OCI-M2 (cell line): ENCODE data around the gene GAS7.

ENCODE experiments used
- DNase-seq: peaks from one replicate; lab custom pipeline; 2025; ENCODE audit not compliant: unreplicated experiment; lab: John Stamatoyannopoulos, UW

Gene GAS7

GRCh38 chr17:10172241-10172741 lies 26.1 kb downstream of the GAS7 start:
- DNase-seq, result no peak

- DNase-seq, result no peak
Observed at GRCh38 chr17:10171581-10171981, 26.8 kb downstream of the GAS7 start.

DNA sequence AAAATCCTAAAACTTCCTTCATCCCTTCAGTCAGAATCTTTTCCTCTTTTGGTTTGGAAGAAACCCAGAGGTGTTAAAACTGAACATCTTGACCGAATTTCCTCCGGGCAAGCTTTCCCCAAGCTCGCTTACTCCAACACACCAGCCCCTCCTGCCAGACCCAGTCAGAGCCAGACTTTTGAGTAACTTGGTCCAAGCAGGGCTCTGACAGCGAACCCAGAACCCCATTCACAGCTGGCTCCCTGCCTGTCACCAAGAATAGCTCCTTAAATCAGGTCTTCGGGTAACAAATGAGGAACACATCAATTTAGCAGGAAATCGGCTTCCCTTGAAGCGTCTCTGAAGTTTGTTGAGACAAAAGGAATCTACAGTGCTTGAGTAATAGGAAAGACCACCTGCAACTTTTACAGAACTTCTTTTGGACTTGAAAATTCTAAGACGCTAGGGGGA lies 27.3 kb downstream of the GAS7 start:
- DNase-seq, result no peak

- DNase-seq, result no peak
Observed at GRCh38 chr17:10170233-10170632, 28.2 kb downstream of the GAS7 start.

- DNase-seq, result no peak
Observed at GRCh38 chr17:10169290-10169689, 29.1 kb downstream of the GAS7 start.

DNA sequence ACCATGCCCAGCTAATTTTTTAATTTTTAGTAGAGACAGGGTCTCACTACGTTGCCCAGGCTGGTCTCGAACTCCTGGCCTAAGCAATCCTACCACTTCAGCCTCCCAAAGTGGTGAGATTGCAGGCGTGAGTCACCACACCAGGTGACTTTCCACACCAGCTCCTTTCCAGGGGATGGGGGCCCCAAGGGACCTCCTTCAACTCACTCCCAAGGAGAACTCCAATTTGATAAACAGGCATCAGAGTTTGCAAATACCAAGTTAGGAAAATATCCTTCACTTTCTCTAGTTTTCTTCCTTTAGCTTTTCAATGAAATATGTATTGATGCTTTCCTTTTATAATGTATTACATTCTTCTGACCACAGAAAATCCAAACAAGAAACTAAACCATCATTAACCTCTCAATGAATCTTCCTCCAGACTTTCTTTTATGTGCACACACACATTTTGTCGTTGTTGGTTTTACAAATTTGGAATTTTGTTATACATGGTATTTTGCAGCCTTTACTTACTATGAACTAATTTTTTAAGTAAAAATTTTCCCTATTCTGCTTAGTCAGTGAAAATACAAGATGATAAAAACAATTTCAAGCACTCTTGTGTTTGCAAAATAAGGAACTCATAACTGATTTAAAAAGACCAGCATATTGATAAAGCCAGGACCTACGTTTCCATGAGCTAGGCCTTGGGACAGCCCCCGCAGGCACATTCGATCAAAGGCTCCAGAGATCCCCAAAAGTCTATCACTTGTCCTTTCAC lies 32.0 kb downstream of the GAS7 start:
- no peak for DNase-seq

GRCh38 chr17:10162096-10162495 lies 36.3 kb downstream of the GAS7 start:
- DNase-seq, result no peak

GRCh38 chr17:10161386-10161785 lies 37.0 kb downstream of the GAS7 start:
- DNase-seq, result no peak

GRCh38 chr17:10156948-10157607 lies 41.3 kb downstream of the GAS7 start:
- no peak for DNase-seq

GRCh38 chr17:10156599-10156947 lies 41.8 kb downstream of the GAS7 start:
- no peak for DNase-seq

DNA sequence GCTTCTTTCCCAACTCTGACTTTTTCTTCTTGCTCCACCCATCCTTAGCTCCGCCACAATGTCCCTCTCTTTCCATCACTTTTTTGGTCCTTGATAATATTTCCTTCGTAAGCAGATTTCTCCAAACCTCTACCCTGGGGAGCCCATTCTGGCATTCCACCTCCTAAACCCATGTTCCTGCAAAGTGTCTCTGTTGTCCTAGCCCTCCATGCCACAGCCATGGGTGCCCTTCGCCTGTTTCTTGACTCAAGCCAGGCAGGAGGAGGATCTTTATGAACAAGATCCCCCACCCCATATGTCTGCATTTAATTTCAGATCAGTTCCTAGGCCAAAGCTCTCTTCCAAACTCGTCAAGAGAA lies 42.4 kb downstream of the GAS7 start:
- DNase-seq, result no peak

- no peak for DNase-seq
Observed at GRCh38 chr17:10155371-10156076, 42.9 kb downstream of the GAS7 start.

DNA sequence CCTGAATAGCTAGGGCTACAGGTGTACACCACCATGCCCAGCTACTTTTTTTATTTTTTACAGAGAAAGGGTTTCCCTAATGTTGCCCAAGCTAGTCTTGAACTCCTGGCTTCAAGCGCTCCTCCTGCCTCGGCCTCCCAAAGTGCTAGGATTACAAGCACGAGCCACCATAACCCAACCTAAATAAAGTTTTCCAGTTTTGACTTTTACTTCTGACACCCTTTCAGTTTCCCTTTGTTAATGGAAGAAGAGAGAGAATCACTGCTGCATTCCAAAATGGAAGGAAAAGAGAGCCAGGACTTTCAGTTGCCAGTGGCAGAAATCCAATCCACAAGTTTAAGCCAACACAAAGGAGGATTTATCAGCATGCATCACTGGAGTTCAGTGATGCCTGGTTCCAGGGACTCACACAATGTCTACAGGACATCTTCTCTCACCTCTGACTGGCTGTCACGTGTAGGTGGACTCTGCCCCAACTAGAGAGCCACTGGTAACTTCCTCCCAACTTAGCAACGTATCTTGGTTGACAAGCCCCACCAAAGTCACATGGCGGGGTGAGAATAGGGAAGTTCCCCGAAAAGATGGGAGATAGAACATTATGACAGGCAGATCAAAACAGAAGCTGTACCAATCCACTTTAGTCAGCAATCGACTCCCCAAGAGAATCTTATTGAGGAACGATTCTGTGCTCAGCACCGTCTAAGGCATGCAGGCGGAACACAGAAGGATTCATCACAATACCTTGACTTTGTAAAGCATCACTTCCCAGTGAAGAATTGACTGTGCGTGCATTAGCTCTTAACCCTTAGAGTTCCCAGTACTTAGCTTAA lies 46.5 kb downstream of the GAS7 start:
- DNase-seq, result no peak

- no peak for DNase-seq
Observed at GRCh38 chr17:10149573-10150399, 48.6 kb downstream of the GAS7 start.

- DNase-seq, result no peak
Observed at GRCh38 chr17:10147761-10148415, 50.5 kb downstream of the GAS7 start.

DNA sequence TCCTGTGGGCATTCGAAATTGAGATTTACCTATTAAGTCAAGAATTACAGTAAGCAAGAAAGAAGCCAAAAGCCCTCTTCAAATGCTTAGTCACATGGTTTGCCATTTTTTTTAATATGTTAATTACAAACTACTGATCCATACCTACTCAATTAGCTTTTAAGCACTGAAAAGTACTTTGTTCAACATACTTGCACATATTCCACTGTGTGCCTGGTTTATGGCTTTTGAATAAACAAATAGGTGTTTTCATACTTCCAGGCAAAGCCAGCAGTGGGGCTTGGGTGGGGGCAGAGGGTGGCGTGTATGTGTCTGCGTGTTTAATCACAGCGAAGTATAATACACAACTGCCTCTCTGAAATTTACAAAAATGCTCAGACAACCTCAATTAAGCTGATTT lies 51.4 kb downstream of the GAS7 start:
- DNase-seq, result no peak

DNA sequence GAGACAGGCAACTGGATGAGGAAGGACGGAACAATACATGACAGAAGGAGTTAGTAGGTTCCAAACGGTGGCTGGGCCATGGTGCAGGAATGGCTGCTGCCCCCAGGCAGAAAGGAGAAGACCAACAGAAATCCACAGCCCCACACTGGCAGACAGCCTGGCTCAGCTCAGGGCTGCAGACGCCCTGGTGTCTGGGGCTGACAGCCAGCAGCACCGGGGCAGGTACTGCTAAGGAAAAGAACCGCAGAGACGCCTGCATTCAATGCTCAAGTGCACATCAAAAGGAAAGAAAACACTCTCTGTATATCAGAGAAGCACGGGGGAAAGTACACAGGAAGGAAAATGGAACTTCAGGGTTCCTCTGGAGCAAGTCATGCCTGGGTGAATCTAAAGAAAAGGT lies 53.4 kb downstream of the GAS7 start:
- no peak for DNase-seq

DNA sequence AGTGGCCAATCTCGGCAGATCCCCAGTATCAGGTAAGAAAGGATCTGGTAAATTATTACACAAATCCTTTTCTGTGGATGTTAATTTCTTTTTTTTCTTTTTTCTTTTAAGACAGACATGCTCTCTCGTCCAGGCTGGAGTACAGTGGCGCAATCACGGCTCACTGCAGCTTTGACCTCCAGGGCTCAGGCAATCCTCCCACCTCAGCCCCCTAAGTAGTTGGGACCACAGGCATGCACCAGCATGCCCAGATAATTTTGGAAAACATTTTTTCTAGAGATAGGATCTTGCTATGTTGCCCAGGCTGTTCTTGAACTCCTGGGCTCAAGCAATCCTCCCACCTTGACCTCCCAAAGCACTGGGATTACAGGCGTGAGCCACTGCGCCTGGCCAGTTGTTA lies 54.0 kb downstream of the GAS7 start:
- DNase-seq, result no peak

GRCh38 chr17:10141436-10141835 lies 57.0 kb downstream of the GAS7 start:
- DNase-seq, result no peak

DNA sequence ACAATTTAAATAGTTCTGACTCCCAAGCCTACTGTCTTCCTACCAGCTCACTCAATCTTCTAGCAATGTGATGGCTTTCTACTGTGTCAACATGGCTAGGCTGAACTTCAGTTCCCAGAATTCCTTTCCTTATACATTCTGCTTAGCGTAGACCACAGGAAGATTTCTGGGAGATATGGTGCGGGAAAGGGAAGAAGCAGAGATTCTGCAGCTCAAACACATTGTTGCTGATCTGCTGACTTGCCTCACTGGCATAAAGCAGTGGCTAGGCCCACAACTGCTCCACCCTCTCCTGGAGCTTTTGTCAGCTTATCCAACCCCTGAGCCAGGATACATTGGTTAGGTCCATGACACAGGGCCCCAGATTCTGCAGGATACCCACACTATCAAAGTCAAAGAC lies 58.8 kb downstream of the GAS7 start:
- DNase-seq, result no peak
